NCI-H446 treated with DMSO at 0.1 percent for 48 hours (cell line): Measurements from ENCODE around the gene NTF4.
"Not testable (repeated sequence)": the region's sequence is repeated elsewhere in the genome, so short reads cannot be mapped to it uniquely, and the experiment has no call there.

ENCODE experiments used
- DNase-seq: peaks from one replicate; lab custom pipeline; 2025; lab: John Stamatoyannopoulos, UW

The NTF4 gene

GRCh38 chr19:49056902-49057596, 7.6 kb downstream of the NTF4 start:
- not testable (repeated sequence) for DNase-seq

DNA sequence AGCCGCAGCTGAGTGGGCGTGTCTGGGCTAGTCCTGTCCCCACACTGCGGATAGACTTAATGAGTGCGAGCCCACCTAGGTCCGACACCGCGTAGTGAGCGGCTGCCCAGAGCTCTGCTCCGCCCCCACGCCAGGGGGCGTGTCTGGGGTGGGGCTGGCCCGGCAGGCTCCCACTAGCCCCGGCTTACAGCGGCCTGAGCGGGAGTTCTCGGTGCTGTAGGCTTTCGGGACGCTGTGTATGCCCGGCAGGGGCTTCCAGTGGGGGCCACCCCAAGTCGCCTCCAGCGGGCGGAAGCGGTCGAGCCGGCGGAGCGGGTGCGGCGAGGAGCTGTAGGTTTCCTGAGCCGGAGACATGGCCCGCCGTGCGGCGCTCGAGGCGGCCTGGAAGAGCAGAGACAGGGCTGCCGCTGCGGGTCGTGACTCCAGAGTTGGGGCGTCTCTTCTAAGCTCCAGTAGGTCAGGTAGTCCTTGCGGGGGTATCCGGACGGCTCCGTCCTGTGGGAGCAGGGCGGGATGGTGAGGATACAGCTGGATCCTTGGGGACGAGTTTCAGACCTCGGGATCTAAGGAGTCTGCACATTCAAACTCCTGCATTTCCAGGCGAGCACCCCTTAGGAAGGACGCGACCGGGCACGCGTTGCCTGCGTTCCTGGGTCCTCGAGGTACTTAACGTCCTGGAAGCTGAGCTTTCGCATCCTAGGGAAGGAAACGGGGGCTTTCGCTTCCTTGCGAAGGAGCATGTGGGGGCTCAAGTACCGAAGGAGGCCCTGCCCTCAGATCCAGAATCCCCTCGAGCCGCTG, 8.3 kb downstream of the NTF4 start:
- no peak for DNase-seq

- not testable (repeated sequence) for DNase-seq
These were observed 14.1 kb downstream of the NTF4 start for GRCh38 chr19:49050376-49051033.

DNA sequence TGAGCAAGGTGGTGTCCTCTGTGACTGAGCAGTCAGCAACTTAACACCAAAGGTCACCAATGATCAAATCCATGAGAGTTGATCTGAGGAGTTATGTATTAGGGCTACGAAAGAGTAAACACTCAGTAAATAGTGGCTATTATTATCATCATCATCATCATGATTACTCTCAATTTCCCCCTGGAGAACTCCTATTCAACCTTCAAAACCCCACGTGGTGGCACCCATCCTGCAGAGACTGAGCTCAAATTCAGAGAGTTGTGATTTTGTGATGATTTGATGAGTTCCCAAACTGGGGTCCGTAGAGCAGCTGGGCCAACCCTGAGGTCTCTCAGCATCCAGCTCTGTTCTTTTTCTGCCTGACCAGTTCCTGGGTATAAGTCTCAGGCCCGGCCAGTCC, 14.8 kb downstream of the NTF4 start:
- not testable (repeated sequence) for DNase-seq

DNA sequence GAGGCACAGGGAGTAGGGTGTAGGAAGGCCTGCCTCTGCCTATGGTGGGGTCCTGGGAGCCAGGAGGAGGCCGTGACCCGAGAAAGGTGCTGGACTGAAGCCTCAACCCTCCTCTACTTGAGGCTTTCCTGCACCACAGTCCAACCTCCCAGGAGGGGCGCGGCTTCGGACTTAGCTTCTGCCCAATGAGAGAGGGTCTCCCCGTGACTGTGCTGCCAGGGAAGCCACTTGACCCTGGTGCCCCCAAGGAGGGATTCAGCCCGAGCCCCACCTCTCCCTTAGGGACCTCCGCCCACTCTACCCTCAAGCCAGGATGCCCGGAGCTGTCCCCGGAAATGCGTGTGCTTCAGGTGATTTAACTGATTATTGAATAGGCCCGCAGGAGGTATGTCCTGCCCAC, 15.6 kb downstream of the NTF4 start, which contains the start of gene CGB8:
TSS of gene CGB8 (minus strand) at position 101 of the 400 bp plus-strand sequence. CDS start 372 bp downstream, outside the sequence.
- not testable (repeated sequence) for DNase-seq

GRCh38 chr19:49043548-49043947, 21.1 kb downstream of the NTF4 start, which contains the start of gene CGB5:
CGB5 (plus strand) TSS chr19:49043848; CDS start chr19:49044210, 362 bp downstream.
- not testable (repeated sequence) for DNase-seq

DNA sequence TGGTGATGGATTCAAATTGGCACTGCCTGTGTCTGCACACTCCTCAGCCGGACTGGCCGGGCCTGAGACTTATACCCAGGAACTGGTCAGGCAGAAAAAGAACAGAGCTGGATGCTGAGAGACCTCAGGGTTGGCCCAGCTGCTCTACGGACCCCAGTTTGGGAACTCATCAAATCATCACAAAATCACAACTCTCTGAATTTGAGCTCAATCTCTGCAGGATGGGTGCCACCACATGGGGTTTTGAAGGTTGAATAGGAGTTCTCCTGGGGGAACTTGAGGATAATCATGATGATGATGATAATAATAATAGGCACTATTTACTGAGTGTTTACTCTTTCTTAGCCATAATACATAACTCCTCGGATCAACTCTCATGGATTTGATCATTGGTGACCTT, 22.0 kb downstream of the NTF4 start:
- not testable (repeated sequence) for DNase-seq

GRCh38 chr19:49042177-49042576, 22.4 kb downstream of the NTF4 start:
- no peak for DNase-seq

GRCh38 chr19:49039736-49040135, 24.9 kb downstream of the NTF4 start:
- DNase-seq, result not testable (repeated sequence)

GRCh38 chr19:49038557-49039276, 25.9 kb downstream of the NTF4 start:
- not testable (repeated sequence) for DNase-seq

DNA sequence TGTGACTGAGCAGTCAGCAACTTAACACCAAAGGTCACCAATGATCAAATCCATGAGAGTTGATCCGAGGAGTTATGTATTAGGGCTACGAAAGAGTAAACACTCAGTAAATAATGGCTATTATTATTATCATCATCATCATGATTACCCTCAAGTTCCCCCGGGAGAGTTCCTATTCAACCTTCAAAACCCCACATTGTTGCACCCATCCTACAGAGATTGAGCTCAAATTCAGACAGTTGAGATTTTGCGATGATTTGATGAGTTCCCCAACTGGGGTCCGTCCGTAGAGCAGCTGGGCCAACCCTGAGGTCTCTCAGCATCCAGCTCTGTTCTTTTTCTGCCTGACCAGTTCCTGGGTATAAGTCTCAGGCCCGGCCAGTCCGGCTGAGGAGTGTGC, 26.5 kb downstream of the NTF4 start:
- DNase-seq, result not testable (repeated sequence)

- not testable (repeated sequence) for DNase-seq
These were observed 27.8 kb downstream of the NTF4 start, which contains the start of gene CGB1 for GRCh38 chr19:49036815-49037214. CGB1 (minus strand) TSS chr19:49036895; CDS start chr19:49036711, 184 bp downstream.

GRCh38 chr19:49031642-49032301, 32.8 kb downstream of the NTF4 start, which contains the start of gene CGB2:
CGB2 (plus strand) TSS chr19:49031890; CDS start chr19:49032096, 206 bp downstream.
- DNase-seq, result not testable (repeated sequence)

DNA sequence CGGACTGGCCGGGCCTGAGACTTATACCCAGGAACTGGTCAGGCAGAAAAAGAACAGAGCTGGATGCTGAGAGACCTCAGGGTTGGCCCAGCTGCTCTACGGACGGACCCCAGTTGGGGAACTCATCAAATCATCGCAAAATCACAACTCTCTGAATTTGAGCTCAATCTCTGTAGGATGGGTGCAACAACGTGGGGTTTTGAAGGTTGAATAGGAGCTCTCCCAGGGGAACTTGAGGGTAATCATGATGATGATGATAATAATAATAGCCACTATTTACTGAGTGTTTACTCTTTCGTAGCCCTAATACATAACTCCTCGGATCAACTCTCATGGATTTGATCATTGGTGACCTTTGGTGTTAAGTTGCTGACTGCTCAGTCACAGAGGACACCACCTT, 34.3 kb downstream of the NTF4 start:
- DNase-seq, result not testable (repeated sequence)

DNA sequence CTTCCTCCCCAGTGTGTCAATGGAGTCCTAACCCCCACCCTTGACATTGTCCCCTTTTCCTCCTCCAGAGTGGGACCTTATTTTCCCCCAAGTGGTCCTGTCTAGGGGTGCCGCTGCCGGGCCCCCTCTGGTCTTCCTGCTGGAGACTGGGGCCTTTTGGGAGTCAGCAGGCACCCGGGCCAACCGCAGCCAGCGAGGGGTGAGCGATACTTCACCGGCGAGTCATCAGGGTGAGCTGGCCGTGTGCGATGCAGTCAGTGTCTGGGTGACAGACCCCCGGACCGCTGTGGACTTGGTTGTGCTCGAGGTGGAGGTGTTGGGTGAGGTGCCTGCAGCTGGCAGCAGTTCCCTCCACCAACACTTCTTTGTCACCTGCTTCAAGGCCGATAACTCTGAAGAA, 34.9 kb downstream of the NTF4 start:
- DNase-seq, result not testable (repeated sequence)

GRCh38 chr19:49028686-49029085, 35.9 kb downstream of the NTF4 start:
- not testable (repeated sequence) for DNase-seq

GRCh38 chr19:49025599-49025998, 39.0 kb downstream of the NTF4 start:
- DNase-seq, result not testable (repeated sequence)

GRCh38 chr19:49025088-49025487, 39.5 kb downstream of the NTF4 start:
- not testable (repeated sequence) for DNase-seq

GRCh38 chr19:49024233-49024632, 40.4 kb downstream of the NTF4 start, which contains the start of gene CGB3:
CGB3 (minus strand) TSS chr19:49024333; CDS start chr19:49023971, 362 bp downstream.
- DNase-seq, result not testable (repeated sequence)

- DNase-seq, result no peak
These were observed 42.5 kb downstream of the NTF4 start for GRCh38 chr19:49022116-49022515.
